ENCODE measurements around the gene PBLD. TPM values are rescaled to one million over a fixed set of nuclear protein-coding genes. Genes with fewer than 3 reads are reported as not detected.

Gene PBLD
- total RNA-seq, 1 experiment from 2014 or later = 11.7 TPM

DNA sequence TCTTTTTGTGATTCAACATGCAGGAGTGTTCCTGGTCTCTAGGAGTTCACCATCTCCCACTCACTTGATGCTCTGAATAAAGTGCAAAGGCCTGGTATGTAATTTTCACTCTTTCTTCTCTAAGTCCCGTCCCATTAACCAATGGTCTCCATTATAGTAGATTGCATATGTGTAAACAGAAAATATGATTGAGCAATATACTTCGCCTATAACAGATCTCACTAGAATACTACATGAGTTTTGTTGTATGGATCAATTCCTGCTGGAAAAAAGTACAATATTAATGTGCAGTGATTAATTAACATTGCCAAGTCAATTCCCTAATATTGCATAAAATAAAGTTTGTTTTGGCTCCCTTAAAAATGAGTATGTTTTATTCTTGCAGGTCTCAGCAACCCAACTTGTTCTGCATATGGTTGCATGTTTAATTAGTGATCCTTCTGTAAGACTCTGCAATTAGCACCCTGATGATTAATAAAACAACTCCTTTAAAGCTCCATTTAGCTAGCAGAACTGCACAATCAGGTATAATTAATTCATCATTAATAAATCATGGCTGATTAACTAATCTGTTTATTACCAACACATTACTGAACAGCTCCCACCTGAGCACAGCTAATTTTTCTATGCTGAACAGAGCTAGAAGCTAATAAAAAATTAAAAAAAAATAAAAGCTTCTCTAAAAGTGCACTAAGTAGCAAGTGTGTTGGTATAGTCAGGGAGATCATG, 63.0 kb downstream of the PBLD start:
- POLR2A ChIA-PET (ENCODE audit: unreplicated experiment) = interaction anchor here (0.6 kb wide), 2 partner anchors 221 to 368 kb away, joined by 3 to 7 read pairs; no protein-coding TSS in a partner anchor
- intact Hi-C loops (cut with micrococcal nuclease; ENCODE audit: unreplicated experiment) = no loop called here
- CTCF ChIA-PET = interaction anchor here (0.6 to 0.7 kb wide), 2 partner anchors 11 to 95 kb away, joined by 3 to 4 read pairs; no protein-coding TSS in a partner anchor
- Histone ChIP-seq H4K20me1 (ENCODE audit: insufficient read depth) (no peaks in the 10 kb centered on the region), H3K4me1 (replicated peaks; ENCODE audit: insufficient read depth) (no peaks in the 10 kb centered on the region), H3K9me2 (ENCODE audit: insufficient read depth) (no peaks in the 10 kb centered on the region), H3K79me2 (ENCODE audit: low read depth) (no peaks in the 10 kb centered on the region), H3K27me3 (ENCODE audit: insufficient read depth, low read depth) (no peaks in the 10 kb centered on the region), H3K9me3 (ENCODE audit: insufficient read depth, low read depth) (no peaks in the 10 kb centered on the region), H3K27ac (no peak overlapping the region), H3K4me2 (no peak overlapping the region), H2AFZ (no peak overlapping the region), H3K4me3 (no peak overlapping the region), H3K36me3 (ENCODE audit: low read depth) (no peaks in the 10 kb centered on the region), H3F3A (ENCODE audit: insufficient read depth, low read depth) (no peaks in the 10 kb centered on the region)
- no peak for DNase-seq
- BruUV-seq (replicated peaks) = no TSS peak
- TF ChIP-seq EZH2 (IDR thresholded peaks at IDR 0.05; ENCODE audit: low read depth) = no peak
- no peak for TF ChIP-seq CTCF (conservative IDR thresholded peaks at IDR 0.05)

DNA sequence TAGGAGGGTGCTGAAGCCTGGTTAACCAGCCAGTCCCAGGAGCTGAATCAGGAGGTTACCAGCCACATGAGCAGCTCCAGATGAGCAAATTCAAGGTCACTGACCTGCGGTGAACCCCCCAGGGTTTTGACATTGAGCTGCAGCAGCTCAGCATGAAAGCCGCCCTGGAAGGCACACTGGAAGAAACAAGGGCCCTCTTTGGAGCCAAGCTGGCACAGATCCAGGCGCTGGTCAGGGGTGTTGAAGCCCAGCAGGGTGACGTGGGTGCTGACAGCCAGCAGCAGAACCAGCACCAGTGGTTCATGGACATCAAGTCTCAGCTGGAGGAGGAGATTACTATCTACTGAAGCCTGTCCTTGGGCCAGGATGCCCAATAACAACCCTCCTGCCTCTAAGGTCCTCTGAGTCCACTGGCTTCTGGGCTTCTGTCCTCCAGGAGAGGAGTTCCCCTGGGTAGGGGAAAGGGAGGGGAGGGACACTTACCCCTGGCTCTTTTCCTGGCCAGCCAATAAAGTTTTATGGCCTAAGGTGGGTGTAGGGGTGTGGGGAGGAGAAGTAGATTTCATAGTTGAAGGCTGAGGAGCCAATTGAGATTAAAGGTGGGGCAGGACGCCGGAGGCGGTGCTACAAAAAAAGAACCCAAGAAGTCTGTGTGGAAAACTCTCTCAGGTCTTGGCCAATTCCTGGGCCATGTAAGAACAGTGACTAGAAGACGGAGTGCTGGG, 71.4 kb downstream of the PBLD start:
- DNase-seq = no peak
- H3K4me3 ChIP-seq = no peak overlapping the region
- H3K4me1 ChIP-seq (replicated peaks; ENCODE audit: insufficient read depth) = no peaks in the 10 kb centered on the region
- no peak overlapping the region for H3K4me2 ChIP-seq
- H3K27me3 ChIP-seq (ENCODE audit: insufficient read depth, low read depth) = no peaks in the 10 kb centered on the region
- ChIA-PET CTCF (no interaction called here), POLR2A (ENCODE audit: unreplicated experiment) (no interaction called here)
- no peaks in the 10 kb centered on the region for H3K36me3 ChIP-seq (ENCODE audit: low read depth)
- H3K9me3 ChIP-seq (ENCODE audit: insufficient read depth, low read depth) = no peaks in the 10 kb centered on the region
- intact Hi-C loops (cut with micrococcal nuclease; ENCODE audit: unreplicated experiment) = no loop called here
- H3K27ac ChIP-seq = no peak overlapping the region
- H4K20me1 ChIP-seq (ENCODE audit: insufficient read depth) = no peaks in the 10 kb centered on the region
- H2AFZ ChIP-seq = no peak overlapping the region
- H3F3A ChIP-seq (ENCODE audit: insufficient read depth, low read depth) = no peaks in the 10 kb centered on the region
- TF ChIP-seq CTCF (conservative IDR thresholded peaks at IDR 0.05) = no peak
- no peak for TF ChIP-seq EZH2 (IDR thresholded peaks at IDR 0.05; ENCODE audit: low read depth)
- no peaks in the 10 kb centered on the region for H3K9me2 ChIP-seq (ENCODE audit: insufficient read depth)
- no peaks in the 10 kb centered on the region for H3K79me2 ChIP-seq (ENCODE audit: low read depth)
- no TSS peak for BruUV-seq (replicated peaks)

- no TSS peak for BruUV-seq (replicated peaks)
- no peaks in the 10 kb centered on the region for H3K36me3 ChIP-seq (ENCODE audit: low read depth)
- no peak overlapping the region for H3K4me3 ChIP-seq
- H3F3A ChIP-seq (ENCODE audit: insufficient read depth, low read depth) = no peaks in the 10 kb centered on the region
- no peaks in the 10 kb centered on the region for H3K9me3 ChIP-seq (ENCODE audit: insufficient read depth, low read depth)
- ChIA-PET POLR2A (ENCODE audit: unreplicated experiment) (no interaction called here), CTCF (no interaction called here)
- no peaks in the 10 kb centered on the region for H4K20me1 ChIP-seq (ENCODE audit: insufficient read depth)
- intact Hi-C loops (cut with micrococcal nuclease; ENCODE audit: unreplicated experiment) = no loop called here
- no peaks in the 10 kb centered on the region for H3K9me2 ChIP-seq (ENCODE audit: insufficient read depth)
- H3K4me1 ChIP-seq (replicated peaks; ENCODE audit: insufficient read depth) = no peaks in the 10 kb centered on the region
- TF ChIP-seq CTCF (conservative IDR thresholded peaks at IDR 0.05) = no peak
- no peak for TF ChIP-seq EZH2 (IDR thresholded peaks at IDR 0.05; ENCODE audit: low read depth)
- no peak overlapping the region for H2AFZ ChIP-seq
- DNase-seq = no peak
- no peaks in the 10 kb centered on the region for H3K79me2 ChIP-seq (ENCODE audit: low read depth)
- H3K27me3 ChIP-seq (ENCODE audit: insufficient read depth, low read depth) = no peaks in the 10 kb centered on the region
- H3K4me2 ChIP-seq = no peak overlapping the region
- H3K27ac ChIP-seq = no peak overlapping the region
Observed at GRCh38 chr10:68253346-68253745, 79.4 kb downstream of the PBLD start.
